ENCODE measurements around the gene CREBBP.

The CREBBP gene

GRCh38 chr16:3797904-3798811 lies 82.4 kb downstream of the CREBBP start:
- DNase-seq (ENCODE audit: low read depth in 1 of 2, low spot score in 1 of 2) = no peak

GRCh38 chr16:3797473-3797872 lies 83.0 kb downstream of the CREBBP start:
- DNase-seq (ENCODE audit: low read depth in 1 of 2, low spot score in 1 of 2) = no peak

GRCh38 chr16:3793161-3793576 lies 87.3 kb downstream of the CREBBP start:
- DNase-seq (ENCODE audit: low read depth in 1 of 2, low spot score in 1 of 2) = no peak

- DNase-seq (ENCODE audit: low read depth in 1 of 2, low spot score in 1 of 2) = no peak
Measured at GRCh38 chr16:3792472-3793012, 88.0 kb downstream of the CREBBP start.

GRCh38 chr16:3791701-3792100 lies 88.8 kb downstream of the CREBBP start:
- no peak for DNase-seq (ENCODE audit: low read depth in 1 of 2, low spot score in 1 of 2)

- DNase-seq (ENCODE audit: low read depth in 1 of 2, low spot score in 1 of 2) = no peak
Measured at GRCh38 chr16:3789375-3790099, 91.0 kb downstream of the CREBBP start.

- DNase-seq (ENCODE audit: low read depth in 1 of 2, low spot score in 1 of 2) = no peak
Measured at GRCh38 chr16:3788711-3789374, 91.7 kb downstream of the CREBBP start.

GRCh38 chr16:3787924-3788661 lies 92.4 kb downstream of the CREBBP start:
- DNase-seq (ENCODE audit: low read depth in 1 of 2, low spot score in 1 of 2) = no peak

- no peak for DNase-seq (ENCODE audit: low read depth in 1 of 2, low spot score in 1 of 2)
Measured at GRCh38 chr16:3785413-3785812, 95.1 kb downstream of the CREBBP start.

- DNase-seq (ENCODE audit: low read depth in 1 of 2, low spot score in 1 of 2) = no peak
Measured at GRCh38 chr16:3783516-3783915, 97.0 kb downstream of the CREBBP start.

GRCh38 chr16:3782566-3782965 lies 97.9 kb downstream of the CREBBP start:
- no peak for DNase-seq (ENCODE audit: low read depth in 1 of 2, low spot score in 1 of 2)

- no peak for DNase-seq (ENCODE audit: low read depth in 1 of 2, low spot score in 1 of 2)
Measured at GRCh38 chr16:3781421-3781820, 99.1 kb downstream of the CREBBP start.

GRCh38 chr16:3780570-3780969 lies 99.9 kb downstream of the CREBBP start:
- no peak for DNase-seq (ENCODE audit: low read depth in 1 of 2, low spot score in 1 of 2)

GRCh38 chr16:3776316-3776715 lies 104.2 kb downstream of the CREBBP start:
- DNase-seq (ENCODE audit: low read depth in 1 of 2, low spot score in 1 of 2) = no peak

- no peak for DNase-seq (ENCODE audit: low read depth in 1 of 2, low spot score in 1 of 2)
Measured at GRCh38 chr16:3774819-3775218, 105.7 kb downstream of the CREBBP start.

GRCh38 chr16:3774156-3774767 lies 106.3 kb downstream of the CREBBP start:
- no peak for DNase-seq (ENCODE audit: low read depth in 1 of 2, low spot score in 1 of 2)

- DNase-seq (ENCODE audit: low read depth in 1 of 2, low spot score in 1 of 2) = no peak
Measured at GRCh38 chr16:3773663-3774062, 106.8 kb downstream of the CREBBP start.

- DNase-seq (ENCODE audit: low read depth in 1 of 2, low spot score in 1 of 2) = no peak
Measured at GRCh38 chr16:3771513-3771912, 109.0 kb downstream of the CREBBP start.

- DNase-seq (ENCODE audit: low read depth in 1 of 2, low spot score in 1 of 2) = no peak
Measured at GRCh38 chr16:3770530-3770929, 110.0 kb downstream of the CREBBP start.

- no peak for DNase-seq (ENCODE audit: low read depth in 1 of 2, low spot score in 1 of 2)
Measured at GRCh38 chr16:3769942-3770341, 110.6 kb downstream of the CREBBP start.
